GM18508 (cell line): ENCODE results near the gene TMEM42.
"Not testable (repeated sequence)": the region's sequence is repeated elsewhere in the genome, so short reads cannot be mapped to it uniquely, and the experiment has no call there.

Experiments
- ATAC-seq: cut with Tn5 transposase; IDR thresholded peaks from one replicate; pipeline ENCODE4 v1.9.1; 2021; ENCODE audit warnings: moderate number of reproducible peaks; ENCODE audit not compliant: insufficient read depth, unreplicated experiment

Gene TMEM42

GRCh38 chr3:44861412-44862225, at the start of gene TMEM42:
TSS of gene TMEM42 (plus strand) at chr3:44861912. CDS start at chr3:44861925, 13 bp downstream.
- peak; percentile 70 for ATAC-seq

- ATAC-seq: no peak
Observed at GRCh38 chr3:44814751-44815150, 47.0 kb upstream of the TMEM42 start.

- not testable (repeated sequence) for ATAC-seq
Observed at GRCh38 chr3:44816334-44816733, 45.4 kb upstream of the TMEM42 start.

GRCh38 chr3:44821206-44821605, 40.5 kb upstream of the TMEM42 start:
- ATAC-seq: not testable (repeated sequence)

- ATAC-seq: no peak
Observed at GRCh38 chr3:44825264-44825925, 36.3 kb upstream of the TMEM42 start.

- ATAC-seq: no peak
Observed at GRCh38 chr3:44827196-44827595, 34.5 kb upstream of the TMEM42 start.

- ATAC-seq: no peak
Observed at GRCh38 chr3:44831232-44831631, 30.5 kb upstream of the TMEM42 start.

GRCh38 chr3:44832032-44832431, 29.7 kb upstream of the TMEM42 start:
- ATAC-seq: no peak

- ATAC-seq: no peak
Observed at GRCh38 chr3:44832965-44833364, 28.7 kb upstream of the TMEM42 start.

- ATAC-seq: no peak
Observed at GRCh38 chr3:44833394-44833793, 28.3 kb upstream of the TMEM42 start.

GRCh38 chr3:44835684-44836083, 26.0 kb upstream of the TMEM42 start:
- no peak for ATAC-seq

- no peak for ATAC-seq
Observed at GRCh38 chr3:44842376-44842775, 19.3 kb upstream of the TMEM42 start.

GRCh38 chr3:44845528-44846520, 15.9 kb upstream of the TMEM42 start:
- no peak for ATAC-seq

- ATAC-seq: no peak
Observed at GRCh38 chr3:44848634-44849033, 13.1 kb upstream of the TMEM42 start.

GRCh38 chr3:44856663-44857062, 5.0 kb upstream of the TMEM42 start:
- not testable (repeated sequence) for ATAC-seq

GRCh38 chr3:44860117-44860516, 1.6 kb upstream of the TMEM42 start:
- ATAC-seq: no peak

- ATAC-seq: no peak
Observed at GRCh38 chr3:44862226-44862637, 520 bp downstream of the TMEM42 start.

GRCh38 chr3:44865272-44866035, 3.7 kb downstream of the TMEM42 start:
- no peak for ATAC-seq

GRCh38 chr3:44867421-44868111, 5.9 kb downstream of the TMEM42 start:
- ATAC-seq: no peak
